Fibroblast of skin of abdomen (primary cell): ENCODE measurements around the gene LMAN1L.

Source experiments
- DNase-seq: peaks from one replicate; pipeline ENCODE4 v3.0.0-alpha.2; 2013

LMAN1L gene

DNA sequence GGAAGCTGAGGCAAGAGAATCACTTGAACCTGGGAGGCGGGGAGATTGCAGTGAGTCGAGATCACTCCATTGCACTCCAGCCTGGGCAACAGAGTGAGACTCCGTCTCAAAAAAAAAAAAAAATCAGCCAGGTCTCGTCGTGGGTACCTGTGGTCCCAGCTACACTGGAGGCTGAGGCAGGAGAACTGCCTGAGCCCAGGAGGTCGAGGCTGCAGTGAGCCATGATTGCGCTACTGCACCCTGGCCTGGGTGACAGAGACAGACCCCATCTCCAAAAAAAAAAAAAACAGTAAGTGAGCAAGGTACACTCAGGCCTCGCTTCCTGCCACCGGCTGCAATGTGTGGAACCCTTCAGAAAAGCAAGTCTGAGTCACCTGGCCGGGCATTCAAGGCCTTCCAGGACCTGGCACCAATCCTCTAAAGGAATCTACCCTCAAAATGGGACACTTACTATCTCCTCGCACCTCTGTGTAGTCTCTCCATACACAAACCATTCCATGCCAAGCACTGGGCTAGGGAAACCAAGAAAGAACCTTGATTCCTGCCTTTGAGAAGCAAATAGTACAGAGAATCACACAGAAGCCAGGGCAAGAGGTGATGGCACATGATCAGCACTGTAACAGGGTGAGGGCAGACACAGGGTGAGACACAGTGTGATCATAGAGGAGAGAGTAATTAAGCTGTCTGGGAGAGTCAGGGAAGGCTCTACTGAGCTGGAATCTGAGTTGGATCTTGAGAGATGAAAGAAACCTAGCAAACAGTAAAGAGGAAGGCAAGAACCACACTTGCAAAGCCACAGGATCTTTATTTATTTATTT, 50.8 kb downstream of the LMAN1L start:
- no peak for DNase-seq

DNA sequence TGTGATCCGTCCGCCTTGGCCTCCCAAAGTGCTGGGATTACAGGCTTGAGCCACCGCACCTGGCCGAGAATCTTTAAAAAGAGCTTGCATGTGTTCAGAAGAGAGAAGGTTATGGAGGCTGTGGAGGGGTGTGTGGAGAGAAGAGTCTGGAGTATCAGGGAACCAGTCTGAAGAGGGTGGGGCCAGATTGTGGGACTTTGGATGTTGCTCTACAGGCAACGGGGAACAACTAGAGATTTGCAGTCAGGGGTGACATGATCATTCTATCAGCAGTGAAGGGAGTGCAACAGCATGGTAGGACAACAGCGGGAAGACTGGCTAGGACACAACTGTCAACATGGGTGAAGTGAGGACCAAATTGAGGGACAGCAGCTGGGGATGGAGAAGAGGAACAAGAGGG, 51.7 kb downstream of the LMAN1L start:
- DNase-seq: no peak

DNA sequence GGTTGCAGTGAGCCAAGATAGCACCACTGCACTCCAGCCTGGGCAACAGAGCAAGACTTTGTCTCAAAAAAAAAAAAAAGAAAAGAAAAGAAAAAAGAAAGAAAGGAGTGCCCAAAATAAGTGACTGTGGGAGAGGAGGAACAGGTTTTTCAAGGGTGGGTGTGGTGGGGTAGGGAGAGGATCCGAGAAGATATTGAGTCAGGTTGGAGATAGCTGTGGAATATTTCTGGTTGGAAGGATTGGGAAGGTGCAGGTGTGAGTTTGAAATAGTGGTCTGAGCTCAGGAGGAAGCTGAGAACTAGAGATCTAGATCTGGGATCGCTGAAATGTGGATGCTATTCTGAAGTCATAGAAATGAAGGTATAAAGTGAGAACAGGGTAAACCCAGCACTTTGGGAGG, 52.7 kb downstream of the LMAN1L start:
- no peak for DNase-seq

DNA sequence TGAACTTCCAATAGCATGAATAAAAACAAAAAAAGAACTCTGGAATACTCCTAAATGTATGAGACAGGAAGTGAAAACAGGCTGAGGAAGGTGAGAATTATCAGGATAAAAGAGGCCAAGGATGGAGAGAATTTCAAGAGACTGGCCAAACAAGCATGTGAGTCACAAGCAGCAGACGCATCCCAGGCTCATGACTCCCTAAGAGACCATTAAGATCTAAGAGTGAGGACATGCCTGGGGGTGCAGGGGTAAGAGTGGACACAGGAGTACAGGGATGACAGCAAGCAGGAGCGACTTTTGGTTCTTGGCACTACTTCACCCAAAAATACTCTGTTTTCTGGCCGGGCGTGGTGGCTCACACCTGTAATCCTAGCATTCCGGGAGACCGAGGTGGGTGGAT, 53.5 kb downstream of the LMAN1L start:
- DNase-seq: peak; percentile 51

DNA sequence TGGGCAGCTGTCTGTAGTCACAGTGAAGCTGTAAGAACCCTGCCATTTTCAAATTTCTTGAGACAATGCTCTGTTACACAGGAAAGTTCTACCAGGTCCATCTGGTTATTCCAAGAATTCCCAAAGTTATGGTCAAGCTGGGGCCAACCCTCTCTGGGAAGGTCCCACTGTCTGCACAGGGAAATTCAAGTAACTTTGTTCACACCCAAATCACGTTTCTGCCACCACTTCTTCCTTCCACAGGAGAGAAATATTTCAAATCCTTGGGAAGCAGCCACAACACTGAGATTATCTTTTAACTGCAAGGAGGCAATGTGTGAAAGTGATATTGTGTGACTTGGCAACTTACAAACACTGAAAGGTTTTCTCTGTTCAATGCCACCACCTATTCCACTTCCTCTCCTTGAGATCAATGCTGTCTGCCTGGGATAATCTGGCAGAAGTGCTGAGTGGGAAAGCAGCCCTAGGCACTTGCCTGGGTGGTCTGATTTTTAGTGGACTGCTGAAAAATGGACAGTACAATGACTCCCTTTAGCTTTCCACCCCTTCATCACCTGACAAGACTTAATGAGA, 54.9 kb downstream of the LMAN1L start:
- DNase-seq: no peak

DNA sequence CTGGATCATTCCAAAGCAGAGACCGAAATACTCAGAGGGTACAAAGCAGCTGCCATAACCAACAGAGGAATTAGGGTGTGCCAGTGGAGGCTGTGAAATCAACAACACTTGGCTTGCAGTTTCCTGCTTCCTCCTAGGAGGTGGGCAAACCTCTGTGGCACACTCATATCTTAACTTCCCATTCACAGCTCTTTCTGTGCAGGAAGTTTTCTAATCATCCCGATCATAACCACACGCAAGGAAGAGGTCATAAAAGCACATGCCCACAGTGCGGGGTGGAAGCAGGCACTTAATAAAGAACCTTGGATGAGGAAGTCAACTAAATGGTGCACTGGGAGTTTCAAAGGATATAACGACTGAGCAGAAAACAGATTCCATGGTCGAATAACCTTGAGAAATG, 55.4 kb downstream of the LMAN1L start:
- no peak for DNase-seq

DNA sequence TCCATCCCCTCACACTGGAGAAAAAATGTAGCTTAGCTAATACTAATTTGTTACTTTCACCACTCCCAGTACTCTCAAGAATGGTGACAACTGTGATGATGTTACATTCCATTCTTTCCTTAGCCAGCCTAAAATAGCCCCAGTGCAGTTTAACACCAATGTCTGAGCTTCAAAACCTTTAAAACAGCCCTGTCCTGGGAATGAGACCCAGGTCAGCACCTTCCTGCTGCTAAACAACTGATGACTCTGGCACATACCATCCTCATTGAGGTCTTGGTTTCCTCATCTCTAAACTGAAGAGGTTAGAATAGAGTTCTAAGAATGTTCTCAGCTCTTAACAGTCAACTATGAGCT, 56.7 kb downstream of the LMAN1L start:
- DNase-seq: no peak

DNA sequence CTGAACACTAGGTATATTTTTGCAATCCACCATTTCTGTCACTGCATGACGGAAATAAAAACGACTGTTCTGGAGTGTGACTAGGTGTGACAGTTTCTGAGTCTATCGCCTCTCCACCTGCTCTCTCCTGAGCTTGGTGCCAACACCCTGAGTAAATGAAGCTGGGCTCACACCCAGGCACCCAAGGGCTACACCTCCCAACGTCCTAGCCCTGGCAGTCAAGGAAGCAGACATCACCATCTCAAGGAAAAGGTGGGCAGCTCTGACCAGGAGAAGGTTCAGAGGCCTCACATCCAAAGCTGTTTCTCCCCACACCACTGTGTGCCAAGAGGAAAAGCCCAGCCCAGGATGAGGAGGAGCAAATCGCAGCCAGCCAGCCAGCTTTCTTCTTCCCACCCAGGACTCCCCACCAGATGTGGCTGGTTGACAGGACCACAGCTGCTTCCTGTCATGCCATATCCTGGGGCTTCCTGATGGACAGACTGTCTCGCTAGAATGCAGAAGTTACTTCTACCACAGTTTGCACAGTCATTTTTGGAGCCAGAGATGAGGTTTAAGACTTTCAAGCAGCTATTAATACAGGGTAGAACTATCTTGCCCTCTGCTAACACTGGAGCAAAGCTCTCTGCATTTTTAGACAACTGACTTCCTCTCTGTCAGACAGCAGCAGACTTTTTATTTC, 57.2 kb downstream of the LMAN1L start:
- peak; percentile 8 for DNase-seq

DNA sequence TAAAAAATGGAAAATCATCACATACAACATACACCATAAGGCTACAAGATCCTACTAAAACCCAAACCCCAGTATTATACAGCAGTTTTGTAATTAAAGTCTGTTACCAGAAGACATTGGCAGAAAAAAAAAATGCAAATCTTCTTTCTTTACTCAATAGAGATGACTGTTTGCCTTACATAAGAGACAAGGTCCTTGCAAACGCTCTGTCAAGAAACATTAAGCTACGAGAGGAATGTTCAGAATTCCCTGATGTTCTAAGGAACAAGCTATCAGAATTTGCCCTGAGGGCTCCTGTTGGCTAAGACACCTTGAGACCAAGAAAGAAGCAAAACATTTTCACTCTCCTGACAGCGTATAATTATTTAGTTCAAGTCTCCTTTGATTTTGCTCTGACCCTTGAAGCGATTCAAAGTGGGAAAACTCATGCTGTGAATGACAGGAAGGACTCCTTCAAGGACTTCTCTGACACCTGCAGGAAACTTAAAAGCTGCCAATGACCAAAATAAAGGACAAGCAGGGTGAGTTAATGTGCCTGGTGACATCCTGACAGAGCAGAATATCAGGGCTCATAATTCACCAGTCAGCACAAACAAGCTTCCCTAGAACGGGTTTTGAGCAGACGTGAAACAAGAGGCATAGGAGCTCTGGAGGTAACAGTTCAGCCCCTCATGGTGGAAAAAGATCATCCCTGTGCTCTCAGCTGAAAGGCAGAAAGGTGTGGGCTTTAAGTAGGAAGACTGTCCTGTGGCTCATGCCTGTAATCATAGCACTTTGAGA, 58.0 kb downstream of the LMAN1L start:
- no peak for DNase-seq

DNA sequence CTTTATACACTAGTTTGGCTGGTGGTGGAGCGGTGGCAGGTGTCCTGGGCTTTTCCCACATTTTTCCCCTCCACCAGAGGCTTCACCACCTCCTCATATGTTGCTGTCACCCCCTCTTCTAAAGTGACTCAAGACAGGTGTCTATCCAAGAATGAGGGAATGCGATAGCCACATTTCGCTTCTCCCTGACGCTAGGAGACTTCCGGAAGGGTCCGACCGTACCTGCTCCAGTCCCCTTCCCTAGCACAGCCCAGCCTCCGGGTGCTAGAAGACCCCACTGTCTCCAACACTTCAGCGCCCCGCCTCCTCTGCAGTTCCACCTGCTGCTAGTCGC, 60.0 kb downstream of the LMAN1L start:
- DNase-seq: no peak

DNA sequence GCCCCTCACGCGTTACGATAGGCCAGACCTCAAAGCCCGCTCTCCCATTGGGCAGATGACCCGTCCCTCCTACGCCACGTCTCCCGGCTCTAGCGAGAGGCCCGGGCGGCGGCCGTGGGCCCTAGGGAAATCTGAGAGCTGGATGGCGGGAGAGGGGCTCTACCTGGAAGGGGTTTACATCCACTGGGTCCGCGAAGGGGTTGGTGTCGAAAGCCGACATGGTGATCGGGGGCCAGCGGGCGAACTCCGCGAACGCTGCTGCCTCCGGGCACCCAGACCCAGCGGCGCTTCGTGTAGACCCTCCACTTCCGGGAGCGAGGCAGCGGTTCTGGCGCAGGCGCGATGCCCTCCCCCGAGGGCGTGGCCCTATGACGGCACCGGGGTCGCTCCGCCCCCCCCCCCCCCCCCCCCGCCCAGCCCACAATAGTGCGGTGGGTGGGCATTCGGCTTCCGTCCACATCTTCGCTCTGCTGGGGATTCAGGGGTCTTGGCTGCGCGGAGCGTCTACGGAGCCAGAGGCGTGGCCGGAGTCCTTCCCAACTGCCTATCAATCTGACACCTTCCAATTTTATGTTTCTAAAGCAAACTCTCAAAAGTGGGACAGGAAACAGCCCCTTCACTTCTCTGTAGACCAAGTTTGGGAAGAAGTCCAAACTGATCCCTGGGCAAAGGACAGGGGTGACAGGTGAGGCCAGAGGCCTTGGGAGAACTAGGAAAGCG, 60.6 kb downstream of the LMAN1L start, which contains the start of gene SCAMP2:
Gene SCAMP2 (minus strand): TSS at position 330 of the 720 bp plus-strand sequence. CDS start 110 bp downstream, at position 220.
- peak; percentile 95 for DNase-seq

DNA sequence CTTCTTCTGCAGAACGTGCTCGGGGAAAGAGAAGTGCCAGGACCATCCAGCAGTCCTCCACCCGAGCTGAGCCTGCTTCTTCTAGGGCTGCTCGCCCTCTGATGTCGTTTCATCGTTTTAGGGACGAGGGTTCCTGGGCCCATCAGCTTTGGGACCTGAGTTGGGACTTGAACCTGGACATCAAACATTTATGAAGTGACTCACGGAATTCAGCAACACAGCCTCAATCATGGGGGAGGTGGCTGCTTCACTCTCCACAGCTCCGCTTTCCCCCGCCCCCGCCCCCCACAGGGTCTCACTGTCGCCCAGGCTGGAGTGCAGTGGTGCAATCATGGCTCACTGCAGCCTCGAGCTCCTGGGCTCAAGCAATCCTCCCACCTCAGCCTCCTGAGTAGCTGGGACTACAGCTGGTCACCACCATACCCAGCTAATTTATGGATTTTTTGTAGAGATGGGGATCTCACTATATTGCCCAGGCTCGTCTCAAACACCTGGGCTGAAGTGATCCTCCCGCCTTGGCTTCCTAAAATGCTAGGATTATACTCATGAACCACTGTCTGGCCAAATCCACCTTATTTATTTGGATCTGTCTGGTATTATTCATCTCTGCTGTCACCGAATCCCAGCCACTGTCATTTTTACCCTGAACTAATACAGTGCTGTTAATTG, 61.3 kb downstream of the LMAN1L start:
- DNase-seq: peak; percentile 41
